ENCODE data around the gene RNF5.

GRCh38 chr6:32146687-32147086, 31.5 kb upstream of the RNF5 start:
- TF ChIP-seq CTCF (IDR thresholded peaks at IDR 0.05; ENCODE audit: low read length) (no peak), EZH2 (IDR thresholded peaks at IDR 0.05; ENCODE audit: borderline replicate concordance, low read length) (no peak)
